Tibial nerve (tissue), 4 donors: ENCODE measurements around the gene DDX27.

Experiments used
- EP300 ChIP-seq, 2 donors: sonication (generic); formaldehyde crosslinking; IDR thresholded peaks; one replicate each; pipeline ENCODE4 v1.6.1; 2017; ENCODE audit warnings: antibody characterized with exemption in 2 of 2, mild to moderate bottlenecking in 1 of 2
- POLR2A ChIP-seq, 2 donors: fragments of 450-650 bp; IDR thresholded peaks; one replicate each; pipeline ENCODE4 v1.6.1; 2017; ENCODE audit warnings: antibody characterized with exemption in 2 of 2, mild to moderate bottlenecking in 2 of 2, moderate library complexity in 2 of 2
- TF ChIP-seq, protein P1 (sequence below), 5 experiments: fragments of 200-600 bp in 3 of 5; fragments of 450-650 bp in 2 of 5; sonication (generic) in 3 of 5; IDR thresholded peaks; one replicate each; pipeline ENCODE4 v1.5.1; 2016 to 2019; ENCODE audit warnings: antibody characterized with exemption in 5 of 5, mild to moderate bottlenecking in 3 of 5, moderate library complexity in 2 of 5

- TF ChIP-seq, protein P1, sequence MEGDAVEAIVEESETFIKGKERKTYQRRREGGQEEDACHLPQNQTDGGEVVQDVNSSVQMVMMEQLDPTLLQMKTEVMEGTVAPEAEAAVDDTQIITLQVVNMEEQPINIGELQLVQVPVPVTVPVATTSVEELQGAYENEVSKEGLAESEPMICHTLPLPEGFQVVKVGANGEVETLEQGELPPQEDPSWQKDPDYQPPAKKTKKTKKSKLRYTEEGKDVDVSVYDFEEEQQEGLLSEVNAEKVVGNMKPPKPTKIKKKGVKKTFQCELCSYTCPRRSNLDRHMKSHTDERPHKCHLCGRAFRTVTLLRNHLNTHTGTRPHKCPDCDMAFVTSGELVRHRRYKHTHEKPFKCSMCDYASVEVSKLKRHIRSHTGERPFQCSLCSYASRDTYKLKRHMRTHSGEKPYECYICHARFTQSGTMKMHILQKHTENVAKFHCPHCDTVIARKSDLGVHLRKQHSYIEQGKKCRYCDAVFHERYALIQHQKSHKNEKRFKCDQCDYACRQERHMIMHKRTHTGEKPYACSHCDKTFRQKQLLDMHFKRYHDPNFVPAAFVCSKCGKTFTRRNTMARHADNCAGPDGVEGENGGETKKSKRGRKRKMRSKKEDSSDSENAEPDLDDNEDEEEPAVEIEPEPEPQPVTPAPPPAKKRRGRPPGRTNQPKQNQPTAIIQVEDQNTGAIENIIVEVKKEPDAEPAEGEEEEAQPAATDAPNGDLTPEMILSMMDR (IDR thresholded peaks at IDR 0.05), result no peak
- TF ChIP-seq EP300 (IDR thresholded peaks at IDR 0.05), result no peak
- TF ChIP-seq POLR2A (IDR thresholded peaks at IDR 0.05), result no peak
Observed at GRCh38 chr20:49203011-49203410, 16.2 kb upstream of the DDX27 start.
